B cell (primary cell): ENCODE data around the gene PGM2. TPM values are rescaled to one million over a fixed set of nuclear protein-coding genes. Genes with fewer than 3 reads are reported as not detected.

Source experiments
- ATAC-seq: fragments of 200-7000 bp; cut with Tn5 transposase; one replicate; pipeline ENCODE4 v1.10.0; 2021; ENCODE audit warnings: low read depth, mild to moderate bottlenecking, moderate number of reproducible peaks, moderate library complexity
- CTCF ChIA-PET: fragments of 350-600 bp; sonication (Branson Sonifier 250); formaldehyde crosslinking; loops from one replicate; lab custom pipeline; 2021; ENCODE audit warnings: antibody characterized with exemption, inconsistent platforms; lab: Charles Lee
- POLR2A ChIA-PET: fragments of 350-600 bp; sonication (Branson Sonifier 250); formaldehyde crosslinking; loops from one replicate; lab custom pipeline; 2021; ENCODE audit warnings: antibody characterized with exemption; lab: Charles Lee
- DNase-seq: peaks from one replicate; pipeline ENCODE4 v3.0.0; 2013
- H2AFZ ChIP-seq: 2 replicates; pipeline ENCODE4 v1.6.1; 2012; ENCODE audit warnings: mild to moderate bottlenecking, low read depth, low read length; ENCODE audit not compliant: insufficient read depth, poor library complexity, severe bottlenecking
- H3K27ac ChIP-seq, 2 donors: 1 replicate in 1 of 2; 2 replicates in 1 of 2; pipeline ENCODE4 v1.5.1; 2012 to 2013; ENCODE audit warnings: low read length in 2 of 2, mild to moderate bottlenecking in 2 of 2, moderate library complexity in 1 of 2
- H3K27me3 ChIP-seq, 4 experiments: fragments of 200-600 bp in 1 of 4; sonication (generic) in 1 of 4; replicated peaks in 1 of 4; 1 replicate in 2 of 4; 2 replicates in 2 of 4; pipeline versions ENCODE4 v1.6.1 to v1.7.0; 2013 to 2016; ENCODE audit warnings: low read length in 3 of 4, mild to moderate bottlenecking in 2 of 4, mixed read lengths in 1 of 4, moderate library complexity in 1 of 4; ENCODE audit not compliant: insufficient read depth in 4 of 4, control insufficient read depth in 3 of 4; ENCODE audit errors: control extremely low read depth in 1 of 4
- H3K36me3 ChIP-seq, 2 experiments: replicated peaks in 1 of 2; 1 replicate in 1 of 2; 2 replicates in 1 of 2; pipeline versions ENCODE4 v1.6.1 to v1.7.1; 2013; ENCODE audit warnings: low read length in 1 of 2; ENCODE audit not compliant: insufficient read depth in 2 of 2, control insufficient read depth in 1 of 2; ENCODE audit errors: control extremely low read depth in 1 of 2, extremely low read depth in 1 of 2
- H3K4me1 ChIP-seq, 2 donors: fragments of 200-600 bp in 1 of 2; sonication (generic) in 1 of 2; 1 replicate in 1 of 2; 2 replicates in 1 of 2; pipeline versions ENCODE4 v1.5.1 to v1.6.1; 2013 to 2017; ENCODE audit warnings: low read length in 2 of 2; ENCODE audit not compliant: control insufficient read depth in 2 of 2, insufficient read depth in 2 of 2
- H3K4me2 ChIP-seq: replicated peaks from 2 replicates; pipeline ENCODE3; 2012; ENCODE audit warnings: mild to moderate bottlenecking, low read depth, low read length; ENCODE audit not compliant: poor library complexity, severe bottlenecking
- H3K4me3 ChIP-seq, 5 experiments: fragments of 200-600 bp in 1 of 5; sonication (generic) in 1 of 5; 1 replicate in 3 of 5; 2 replicates in 2 of 5; pipeline versions ENCODE4 v1.5.1 to v1.7.0; 2011 to 2016; ENCODE audit warnings: low read length in 4 of 5, mild to moderate bottlenecking in 4 of 5, low read depth in 2 of 5, control low read depth in 1 of 5, moderate library complexity in 1 of 5; ENCODE audit not compliant: insufficient read depth in 1 of 5; ENCODE audit errors: control extremely low read depth in 1 of 5, extremely low read depth in 1 of 5
- H3K79me2 ChIP-seq: fragments of 200-600 bp; sonication (generic); one replicate; pipeline ENCODE4 v1.6.0; 2016; ENCODE audit warnings: low read length; ENCODE audit not compliant: control insufficient read depth, insufficient read depth
- H3K9ac ChIP-seq: fragments of 200-600 bp; sonication (generic); 2 replicates; pipeline ENCODE4 v1.6.1; 2017; ENCODE audit warnings: mild to moderate bottlenecking, low read length, moderate library complexity
- H3K9me3 ChIP-seq, 3 donors: one replicate each; pipeline versions ENCODE4 v1.6.1 to v1.7.1; 2013; ENCODE audit warnings: low read length in 2 of 3; ENCODE audit not compliant: control insufficient read depth in 2 of 3, insufficient read depth in 1 of 3; ENCODE audit errors: control extremely low read depth in 1 of 3
- H4K20me1 ChIP-seq: 2 replicates; pipeline ENCODE4 v1.6.0; 2012; ENCODE audit warnings: mild to moderate bottlenecking, low read length; ENCODE audit not compliant: insufficient read depth, control insufficient read depth, poor library complexity, severe bottlenecking
- H3K27ac Mint-ChIP-seq: one replicate; pipeline ENCODE4 v1.8.0; 2021; ENCODE audit warnings: mixed read lengths
- H3K27me3 Mint-ChIP-seq: one replicate; pipeline ENCODE4 v1.8.0; 2021; ENCODE audit warnings: mixed read lengths
- H3K4me1 Mint-ChIP-seq: one replicate; pipeline ENCODE4 v1.8.0; 2021; ENCODE audit warnings: mixed read lengths
- H3K4me3 Mint-ChIP-seq: one replicate; pipeline ENCODE4 v1.8.0; 2021; ENCODE audit warnings: mixed read lengths
- H3K9me3 Mint-ChIP-seq: one replicate; pipeline ENCODE4 v1.8.0; 2022; ENCODE audit warnings: mixed read lengths; ENCODE audit not compliant: insufficient read depth
- CTCF ChIP-seq: fragments of 200-600 bp; IDR thresholded peaks from one replicate; pipeline ENCODE4 v1.8.0; 2022; ENCODE audit warnings: antibody characterized with exemption, mild to moderate bottlenecking
- EZH2 ChIP-seq: IDR thresholded peaks from 2 replicates; pipeline ENCODE4 v1.6.1; 2012; ENCODE audit warnings: borderline replicate concordance, low read depth, mild to moderate bottlenecking, moderate library complexity, low read length; ENCODE audit not compliant: insufficient read depth, poor library complexity, severe bottlenecking
- WGBS: methylation state at CpG from one replicate; pipeline ENCODE4 v1.1.5; 2013; ENCODE audit warnings: missing lambda C conversion rate; ENCODE audit not compliant: insufficient coverage; 5-methylcytosine and 5-hydroxymethylcytosine counted together
- intact Hi-C: fragments of 100-400 bp; cut with micrococcal nuclease; formaldehyde crosslinking; loops from one replicate; pipeline ENCODE4 v1.10.0; 2022
- polyA plus RNA-seq: library from polyadenylated mRNA; depleted of rRNA; stranded (reverse); fragments of >200 nt; gene quantifications from 2 replicates; pipeline ENCODE4 v1.2.3, GENCODE V29; 2012
- total RNA-seq, 2 donors: library from RNA; stranded (reverse); fragments of 120-200 nt in 1 of 2; gene quantifications; 1 replicate in 1 of 2; 2 replicates in 1 of 2; pipeline versions ENCODE4 v1.2.3 to v1.2.4, GENCODE V29; 2013 to 2022

Gene PGM2
- total and polyA plus RNA-seq, 2 donors (not counting 1 experiment from before 2014, with no cell fraction given), result 5.3 to 20.9 TPM

DNA sequence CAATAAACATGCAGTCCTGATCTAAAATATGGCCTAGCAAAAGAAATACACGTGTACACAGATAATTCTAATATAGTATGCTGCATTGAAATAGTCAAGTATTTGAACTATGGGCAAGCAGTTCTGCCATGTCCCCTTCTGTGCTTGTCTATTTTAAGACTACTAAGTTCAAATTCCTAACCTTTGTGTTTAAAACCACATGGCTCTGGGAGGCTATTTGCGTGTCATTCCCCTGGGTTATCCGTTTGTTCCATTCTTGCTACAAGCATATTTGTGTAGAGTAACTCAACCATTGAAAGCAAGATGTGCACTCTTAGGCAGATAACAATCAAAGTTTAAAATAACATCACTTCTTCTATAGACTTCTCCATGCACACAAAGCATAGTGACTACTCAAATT lies 39.0 kb downstream of the PGM2 start:
- ChIA-PET POLR2A (no interaction called here), CTCF (interaction anchor here (0.8 kb wide), 1 partner anchor 23 kb away, joined by 3 read pairs; no protein-coding TSS in a partner anchor)
- no peaks in the 10 kb centered on the region for H4K20me1 ChIP-seq
- Mint-ChIP-seq H3K27me3 (no peaks in the 10 kb centered on the region), H3K4me1 (peaks cover 16% of the 10 kb centered on the region), H3K9me3 (no peaks in the 10 kb centered on the region), H3K4me3 (no peak overlapping the region), H3K27ac (no peak overlapping the region)
- intact Hi-C loops, result no loop called here
- DNase-seq (no peak), ATAC-seq (no peak)
- no peak overlapping the region for H2AFZ ChIP-seq
- WGBS, result no CpG with 5 or more reads among the region's 3 CpGs
- no peaks in the 10 kb centered on the region for H3K9me3 ChIP-seq
- H3K4me1 ChIP-seq, result peaks cover 11 to 12% of the 10 kb centered on the region in 2 donors
- H3K36me3 ChIP-seq, result peaks cover 4 to 12% of the 10 kb centered on the region in 2 experiments
- H3K79me2 ChIP-seq, result no peaks in the 10 kb centered on the region
- no peak overlapping the region for H3K9ac ChIP-seq
- H3K27me3 ChIP-seq, result no peaks in the 10 kb centered on the region
- TF ChIP-seq CTCF, result no peak
- TF ChIP-seq EZH2, result no peak
- H3K4me3 ChIP-seq, result peak overlapping the region in 1 of 5 experiments; percentile 66
- H3K27ac ChIP-seq, result no peak overlapping the region
- no peak overlapping the region for H3K4me2 ChIP-seq

- H3K9ac ChIP-seq, result no peak overlapping the region
- ATAC-seq (no peak), DNase-seq (no peak)
- H3K79me2 ChIP-seq, result no peaks in the 10 kb centered on the region
- no peaks in the 10 kb centered on the region for H3K9me3 ChIP-seq
- 94% methylated on average over 2 of the region's 3 CpGs for WGBS
- Mint-ChIP-seq H3K27me3 (no peaks in the 10 kb centered on the region), H3K4me3 (no peak overlapping the region), H3K4me1 (peaks cover 18% of the 10 kb centered on the region), H3K9me3 (no peaks in the 10 kb centered on the region), H3K27ac (no peak overlapping the region)
- H2AFZ ChIP-seq, result no peak overlapping the region
- H3K4me1 ChIP-seq, result peaks cover 11 to 12% of the 10 kb centered on the region in 2 donors
- no peaks in the 10 kb centered on the region for H3K27me3 ChIP-seq
- peaks cover 2 to 5% of the 10 kb centered on the region in 2 experiments for H3K36me3 ChIP-seq
- H3K27ac ChIP-seq, result no peak overlapping the region
- H4K20me1 ChIP-seq, result no peaks in the 10 kb centered on the region
- TF ChIP-seq EZH2, result no peak
- no peak for TF ChIP-seq CTCF
- no peak overlapping the region for H3K4me3 ChIP-seq
- POLR2A ChIA-PET, result no interaction called here
- CTCF ChIA-PET, result no interaction called here
- H3K4me2 ChIP-seq, result no peak overlapping the region
- intact Hi-C loops, result no loop called here
Measured at GRCh38 chr4:37867102-37867501, 40.6 kb downstream of the PGM2 start.
